ENCODE results near the gene DSCAM. TPM values are rescaled to one million over a fixed set of nuclear protein-coding genes. Genes with fewer than 3 reads are reported as not detected.

The DSCAM gene
- total RNA-seq, 1 donor from 2014 or later: 0.06 TPM

DNA sequence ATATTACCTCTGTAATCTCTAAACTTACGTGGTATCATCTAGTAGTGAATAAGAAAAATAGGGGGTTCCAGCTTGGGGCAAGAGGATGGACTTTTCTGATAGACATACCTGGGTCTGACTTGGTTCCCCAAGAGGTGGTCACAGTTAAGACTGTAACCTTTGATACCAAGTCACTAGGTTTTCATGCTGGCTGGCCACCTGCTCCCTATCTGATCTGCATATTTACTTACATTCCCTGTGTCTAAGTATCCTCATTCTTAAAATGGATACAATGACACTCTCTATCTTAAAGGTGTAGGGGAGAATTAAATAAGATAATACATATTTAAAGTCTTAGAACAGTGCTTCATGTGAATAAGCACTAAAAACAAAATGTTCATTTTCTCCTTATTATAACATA lies 312.1 kb downstream of the DSCAM start:
- H3K4me1 ChIP-seq: no peaks in the 10 kb centered on the region
- intact Hi-C loops (cut with DNase I): no loop called here

DNA sequence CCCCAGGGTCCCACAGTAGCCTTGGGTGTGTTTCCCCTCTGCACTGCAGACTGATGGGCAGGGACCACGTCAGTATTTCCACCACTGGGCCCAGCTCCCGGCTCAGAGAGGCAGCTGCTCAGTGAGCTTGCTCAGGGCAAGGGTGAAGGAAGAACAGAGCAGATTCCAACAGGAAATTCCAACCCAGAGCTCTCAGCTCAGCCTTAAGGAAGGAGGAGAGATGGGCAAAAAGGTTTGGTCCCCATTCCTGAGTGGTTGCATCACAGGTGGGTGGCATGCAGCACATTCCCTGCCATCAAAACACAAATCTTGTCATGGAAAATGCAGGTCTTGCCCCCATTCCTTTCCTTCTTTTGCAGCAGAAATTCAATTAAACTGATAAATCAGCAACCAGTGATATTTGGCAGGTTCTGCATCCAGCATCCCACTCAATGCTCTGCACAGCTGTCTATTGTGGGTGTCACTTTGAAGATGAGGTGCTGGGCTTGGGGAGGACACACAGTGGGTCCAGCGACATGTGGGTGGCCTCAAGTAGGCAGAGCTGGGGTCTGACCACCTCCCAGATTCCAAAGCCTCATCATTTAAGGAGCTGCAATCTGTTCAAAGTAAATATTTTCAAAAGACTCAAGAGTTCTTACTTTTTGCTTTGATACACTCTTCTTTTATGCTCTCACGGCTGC lies 315.4 kb downstream of the DSCAM start:
- ATAC-seq: no peak
- Histone ChIP-seq H3K9me3 (peaks cover 12% of the 10 kb centered on the region), H3K27ac (no peak overlapping the region), H3K4me3 (no peak overlapping the region), H3K27me3 (ENCODE audit: low read depth) (no peaks in the 10 kb centered on the region), H3K4me1 (no peaks in the 10 kb centered on the region), H3K36me3 (no peaks in the 10 kb centered on the region)
- intact Hi-C loops (cut with DNase I): no loop called here
- TF ChIP-seq, protein P1, sequence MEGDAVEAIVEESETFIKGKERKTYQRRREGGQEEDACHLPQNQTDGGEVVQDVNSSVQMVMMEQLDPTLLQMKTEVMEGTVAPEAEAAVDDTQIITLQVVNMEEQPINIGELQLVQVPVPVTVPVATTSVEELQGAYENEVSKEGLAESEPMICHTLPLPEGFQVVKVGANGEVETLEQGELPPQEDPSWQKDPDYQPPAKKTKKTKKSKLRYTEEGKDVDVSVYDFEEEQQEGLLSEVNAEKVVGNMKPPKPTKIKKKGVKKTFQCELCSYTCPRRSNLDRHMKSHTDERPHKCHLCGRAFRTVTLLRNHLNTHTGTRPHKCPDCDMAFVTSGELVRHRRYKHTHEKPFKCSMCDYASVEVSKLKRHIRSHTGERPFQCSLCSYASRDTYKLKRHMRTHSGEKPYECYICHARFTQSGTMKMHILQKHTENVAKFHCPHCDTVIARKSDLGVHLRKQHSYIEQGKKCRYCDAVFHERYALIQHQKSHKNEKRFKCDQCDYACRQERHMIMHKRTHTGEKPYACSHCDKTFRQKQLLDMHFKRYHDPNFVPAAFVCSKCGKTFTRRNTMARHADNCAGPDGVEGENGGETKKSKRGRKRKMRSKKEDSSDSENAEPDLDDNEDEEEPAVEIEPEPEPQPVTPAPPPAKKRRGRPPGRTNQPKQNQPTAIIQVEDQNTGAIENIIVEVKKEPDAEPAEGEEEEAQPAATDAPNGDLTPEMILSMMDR (IDR thresholded peaks at IDR 0.05): no peak
- DNase-seq: no peak

More for the DNA sequence above, 312.1 kb downstream of the DSCAM start:
- Histone ChIP-seq H3K27ac (no peak overlapping the region), H3K27me3 (ENCODE audit: low read depth) (no peaks in the 10 kb centered on the region), H3K36me3 (no peaks in the 10 kb centered on the region), H3K4me3 (no peak overlapping the region), H3K9me3 (no peaks in the 10 kb centered on the region)
- DNase-seq: no peak
- no peak for ATAC-seq
- TF ChIP-seq, protein P1 (IDR thresholded peaks at IDR 0.05): no peak

- H3K27me3 ChIP-seq (ENCODE audit: low read depth): no peaks in the 10 kb centered on the region
- ATAC-seq (no peak), DNase-seq (no peak)
- H3K27ac ChIP-seq: no peak overlapping the region
- H3K36me3 ChIP-seq: no peaks in the 10 kb centered on the region
- no peak overlapping the region for H3K4me3 ChIP-seq
- intact Hi-C loops (cut with DNase I): no loop called here
- H3K9me3 ChIP-seq: peaks cover 12% of the 10 kb centered on the region
- TF ChIP-seq, protein P1 (IDR thresholded peaks at IDR 0.05): no peak
- no peaks in the 10 kb centered on the region for H3K4me1 ChIP-seq
Observed at GRCh38 chr21:40531016-40531415, 315.9 kb downstream of the DSCAM start.

GRCh38 chr21:40517646-40518045 lies 329.3 kb downstream of the DSCAM start:
- Histone ChIP-seq H3K27me3 (ENCODE audit: low read depth) (no peaks in the 10 kb centered on the region), H3K4me1 (no peaks in the 10 kb centered on the region), H3K4me3 (no peak overlapping the region), H3K27ac (no peak overlapping the region), H3K9me3 (no peaks in the 10 kb centered on the region), H3K36me3 (no peaks in the 10 kb centered on the region)
- intact Hi-C loops (cut with DNase I): no loop called here
- TF ChIP-seq, protein P1 (IDR thresholded peaks at IDR 0.05): no peak
- ATAC-seq (no peak), DNase-seq (no peak)

GRCh38 chr21:40516335-40516734 lies 330.6 kb downstream of the DSCAM start:
- DNase-seq: no peak
- Histone ChIP-seq H3K9me3 (no peaks in the 10 kb centered on the region), H3K36me3 (no peaks in the 10 kb centered on the region), H3K27me3 (ENCODE audit: low read depth) (no peaks in the 10 kb centered on the region), H3K4me3 (no peak overlapping the region), H3K4me1 (no peaks in the 10 kb centered on the region), H3K27ac (no peak overlapping the region)
- TF ChIP-seq, protein P1 (IDR thresholded peaks at IDR 0.05): no peak
- intact Hi-C loops (cut with DNase I): no loop called here
- no peak for ATAC-seq

Data from lower lobe of right lung (tissue), 2 donors.